Activated CD4-positive, alpha-beta T cell treated with anti-CD3 and anti-CD28 coated beads, Interleukin-2, amount 50 U/mL, for 16 hours (primary cell): ENCODE measurements around the gene MRGPRX3.
"Not testable (repeated sequence)": the region's sequence is repeated elsewhere in the genome, so short reads cannot be mapped to it uniquely, and the experiment has no call there.

Experiments used
- DNase-seq: peaks from one replicate; pipeline ENCODE4 v3.0.0-alpha.2; 2020

The MRGPRX3 gene

GRCh38 chr11:18132341-18132740, at the start of gene MRGPRX3:
TSS of gene MRGPRX3 (plus strand) at chr11:18132571. CDS start at chr11:18137203, 4,632 bp downstream.
- no peak for DNase-seq

- DNase-seq: no peak
Measured at GRCh38 chr11:18088366-18088765, 44.0 kb upstream of the MRGPRX3 start.

GRCh38 chr11:18088966-18089365, 43.4 kb upstream of the MRGPRX3 start:
- no peak for DNase-seq

- DNase-seq: no peak
Measured at GRCh38 chr11:18091731-18092130, 40.6 kb upstream of the MRGPRX3 start.

GRCh38 chr11:18093959-18094358, 38.4 kb upstream of the MRGPRX3 start:
- DNase-seq: no peak

GRCh38 chr11:18100926-18101656, 31.3 kb upstream of the MRGPRX3 start:
- no peak for DNase-seq

GRCh38 chr11:18105086-18105801, 27.1 kb upstream of the MRGPRX3 start:
- DNase-seq: no peak

- DNase-seq: peak; percentile 94
Measured at GRCh38 chr11:18105802-18106574, 26.4 kb upstream of the MRGPRX3 start, which contains the start of gene SAAL1. TSS of gene SAAL1 (minus strand) at chr11:18106082. CDS start at chr11:18106041, 41 bp downstream.

GRCh38 chr11:18106688-18107087, 25.7 kb upstream of the MRGPRX3 start:
- DNase-seq: no peak

- DNase-seq: no peak
Measured at GRCh38 chr11:18108254-18108653, 24.1 kb upstream of the MRGPRX3 start.

GRCh38 chr11:18111005-18111404, 21.4 kb upstream of the MRGPRX3 start:
- no peak for DNase-seq

GRCh38 chr11:18115360-18116127, 16.8 kb upstream of the MRGPRX3 start:
- peak; percentile 75 for DNase-seq

GRCh38 chr11:18121331-18121828, 11.0 kb upstream of the MRGPRX3 start:
- DNase-seq: not testable (repeated sequence)

- DNase-seq: not testable (repeated sequence)
Measured at GRCh38 chr11:18131115-18131514, 1.3 kb upstream of the MRGPRX3 start.

- no peak for DNase-seq
Measured at GRCh38 chr11:18135308-18135707, 2.9 kb downstream of the MRGPRX3 start.

- no peak for DNase-seq
Measured at GRCh38 chr11:18137186-18137800, 4.9 kb downstream of the MRGPRX3 start.

GRCh38 chr11:18140145-18140544, 7.8 kb downstream of the MRGPRX3 start:
- no peak for DNase-seq

- no peak for DNase-seq
Measured at GRCh38 chr11:18144243-18144642, 11.9 kb downstream of the MRGPRX3 start.

GRCh38 chr11:18145025-18145424, 12.7 kb downstream of the MRGPRX3 start:
- no peak for DNase-seq

GRCh38 chr11:18145837-18146236, 13.5 kb downstream of the MRGPRX3 start:
- no peak for DNase-seq

- no peak for DNase-seq
Measured at GRCh38 chr11:18151581-18151980, 19.2 kb downstream of the MRGPRX3 start.

- no peak for DNase-seq
Measured at GRCh38 chr11:18168372-18168771, 36.0 kb downstream of the MRGPRX3 start.
